ENCODE data around the gene MR1. TPM values are rescaled to one million over a fixed set of nuclear protein-coding genes. Genes with fewer than 3 reads are reported as not detected.

The MR1 gene
- polyA plus RNA-seq, 1 donor from 2014 or later = 28.3 TPM

DNA sequence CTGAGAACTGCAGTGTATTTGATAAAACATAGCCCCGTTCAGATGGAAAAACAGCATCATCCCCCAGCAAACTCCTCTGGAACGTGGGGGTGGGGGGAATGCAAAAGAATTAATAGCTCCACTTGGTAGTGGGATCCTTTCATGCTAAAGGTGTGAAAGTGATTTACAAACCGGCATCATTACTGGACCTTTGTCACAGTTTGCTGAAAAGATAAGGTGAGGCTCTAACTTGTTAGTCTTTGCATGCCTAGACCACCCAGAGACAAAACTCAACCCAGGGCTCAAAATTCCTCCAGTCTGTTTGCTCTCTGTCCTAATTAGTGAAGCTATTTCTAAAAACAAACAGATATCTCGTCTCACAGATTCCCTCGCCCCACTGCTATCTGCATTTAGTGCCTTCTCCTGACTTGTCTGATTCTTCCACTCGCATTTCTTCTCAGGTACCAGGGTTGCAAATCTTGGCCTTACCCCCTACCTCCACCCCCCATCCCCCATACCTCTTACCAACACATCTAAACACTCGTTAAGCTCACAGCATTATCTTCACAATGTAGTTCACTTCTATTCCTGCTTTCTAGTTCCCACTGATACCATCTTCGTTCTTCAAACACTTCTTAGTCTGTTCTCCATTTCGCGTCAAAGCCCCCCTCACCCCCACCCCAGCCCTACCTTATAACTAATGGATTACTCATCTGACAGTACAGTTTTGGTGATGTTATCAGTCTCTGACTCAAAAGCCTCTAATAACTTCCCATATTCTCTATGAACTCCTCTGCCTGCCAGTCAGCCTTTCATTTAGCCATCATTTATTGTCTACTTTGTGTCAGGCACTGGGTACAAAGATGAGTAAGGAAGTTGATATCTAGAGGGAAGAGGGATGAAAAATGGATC is 66.5 kb downstream of the MR1 start:
- Mint-ChIP-seq H3K27ac (no peak overlapping the region), H3K4me1 (peaks cover 33 to 44% (median 37%) of the 10 kb centered on the region in 3 donors), H3K27me3 (no peaks in the 10 kb centered on the region), H3K36me3 (peaks cover 4% of the 10 kb centered on the region), H3K4me3 (peak overlapping the region in 3 of 4 donors; percentile 11 to 58 (median 43)), H3K9me3 (no peaks in the 10 kb centered on the region)

DNA sequence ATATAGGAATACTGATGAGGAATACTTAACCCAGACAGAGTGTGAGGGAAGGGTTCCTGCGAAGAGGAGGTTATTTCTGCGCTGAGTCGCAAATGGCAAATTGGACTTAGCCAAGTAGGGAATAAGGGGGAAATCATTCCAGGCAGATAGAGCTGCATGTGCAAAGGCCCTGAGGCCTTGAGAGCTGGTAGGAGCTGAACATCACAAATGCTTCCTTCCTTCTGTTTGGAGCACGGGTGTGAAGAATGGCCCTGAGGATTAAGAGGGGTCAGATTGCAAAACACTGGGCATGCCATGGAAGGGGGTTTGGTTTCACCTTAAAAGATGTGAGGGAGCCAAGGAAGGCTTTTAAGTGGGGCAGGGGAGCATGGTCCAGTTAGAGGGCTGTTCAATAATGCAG is 67.2 kb downstream of the MR1 start:
- Mint-ChIP-seq H3K4me1 (peaks cover 36 to 45% (median 37%) of the 10 kb centered on the region in 3 donors), H3K27me3 (no peaks in the 10 kb centered on the region), H3K4me3 (peak overlapping the region in 1 of 4 donors; percentile 5), H3K36me3 (peaks cover 2% of the 10 kb centered on the region), H3K27ac (peak overlapping the region in 1 of 3 donors; percentile 31), H3K9me3 (no peaks in the 10 kb centered on the region)

DNA sequence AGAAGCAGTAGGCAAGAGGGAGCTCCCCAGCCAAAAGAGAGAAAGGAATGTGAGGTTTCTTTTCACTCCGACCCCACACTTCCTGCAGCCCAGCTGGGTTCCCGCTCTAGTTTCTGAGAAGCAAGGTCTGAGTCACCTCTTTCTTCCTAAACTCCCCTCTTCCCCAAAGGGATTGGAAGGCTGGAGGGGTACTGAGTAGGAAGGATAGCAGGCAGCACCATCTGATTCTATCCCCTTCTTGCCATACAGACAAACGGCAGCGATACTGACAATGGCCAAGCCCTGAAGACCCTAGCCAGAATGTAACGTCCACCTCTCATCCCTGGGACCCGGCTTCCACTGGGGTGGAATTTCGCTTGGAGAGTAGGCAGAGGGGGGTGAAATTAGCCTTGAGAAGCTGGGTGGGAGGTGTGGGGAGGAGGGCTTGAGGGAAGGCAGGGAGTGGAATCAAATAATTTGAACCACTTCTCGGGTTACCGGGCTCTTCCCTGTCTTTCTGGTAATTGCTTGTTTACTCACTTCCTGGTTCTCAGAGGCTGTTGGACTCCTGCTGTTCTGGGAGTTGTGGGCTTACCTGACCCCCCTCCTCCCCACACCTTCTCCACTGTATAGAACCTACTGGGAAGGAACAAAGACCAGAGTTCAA is 67.9 kb downstream of the MR1 start:
- peaks cover 2% of the 10 kb centered on the region for H3K36me3 Mint-ChIP-seq
- no peak overlapping the region for H3K4me3 Mint-ChIP-seq

DNA sequence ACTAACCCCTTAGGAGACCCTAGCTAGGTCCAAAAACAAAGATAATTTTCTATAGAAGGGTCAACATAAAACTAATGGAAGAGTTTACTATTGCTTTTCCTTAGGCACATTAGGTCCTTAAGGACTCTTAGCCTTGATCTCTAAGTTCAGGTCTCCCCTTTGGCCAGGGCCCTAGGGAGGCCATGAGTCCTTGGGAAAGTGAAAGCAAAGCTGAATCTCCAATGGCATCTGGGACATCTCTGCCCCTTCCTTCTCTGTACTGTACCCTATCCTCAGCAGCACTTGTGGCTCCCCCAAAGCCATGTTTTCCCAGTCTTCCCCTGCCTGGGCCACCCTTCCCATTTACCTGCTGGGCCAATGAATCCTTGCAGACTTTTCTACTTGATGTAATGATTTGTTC is 69.1 kb downstream of the MR1 start:
- H3K27me3 Mint-ChIP-seq = no peaks in the 10 kb centered on the region
- peaks cover 39 to 46% (median 46%) of the 10 kb centered on the region in 3 donors for H3K4me1 Mint-ChIP-seq
- H3K4me3 Mint-ChIP-seq = peak overlapping the region in 1 of 4 donors; percentile 84
- H3K9me3 Mint-ChIP-seq = no peaks in the 10 kb centered on the region
- H3K27ac Mint-ChIP-seq = peak overlapping the region in 1 of 3 donors; percentile 92
- H3K36me3 Mint-ChIP-seq = peaks cover 2% of the 10 kb centered on the region

More for the DNA sequence above, 67.9 kb downstream of the MR1 start:
- Mint-ChIP-seq H3K27me3 (no peaks in the 10 kb centered on the region), H3K4me1 (peaks cover 38 to 44% (median 39%) of the 10 kb centered on the region in 3 donors), H3K27ac (peak overlapping the region in 1 of 3 donors; percentile 58), H3K9me3 (no peaks in the 10 kb centered on the region)

DNA sequence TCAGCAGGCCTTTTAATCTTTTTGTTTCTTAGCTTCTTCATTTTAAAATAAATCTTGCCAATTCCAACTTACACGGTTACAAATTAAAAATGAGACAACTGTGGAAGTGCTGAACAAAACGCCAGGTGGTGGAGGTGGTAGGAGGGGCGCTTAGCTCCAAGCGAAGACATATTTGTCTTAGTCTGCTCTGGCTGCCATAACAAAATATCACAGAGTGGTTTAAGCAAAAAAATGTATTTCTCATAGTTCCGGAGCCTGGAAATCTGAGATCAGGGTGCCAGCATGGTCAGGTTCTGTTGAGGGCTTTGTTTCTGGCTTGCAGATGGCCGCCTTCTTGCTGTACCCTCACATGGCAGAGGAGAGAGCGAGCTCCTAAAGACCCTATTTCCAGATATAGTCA is 69.6 kb downstream of the MR1 start:
- Mint-ChIP-seq H3K27me3 (no peaks in the 10 kb centered on the region), H3K36me3 (peaks cover 2% of the 10 kb centered on the region), H3K9me3 (no peaks in the 10 kb centered on the region), H3K4me1 (peaks cover 36 to 43% (median 41%) of the 10 kb centered on the region in 3 donors), H3K27ac (peak overlapping the region in 1 of 3 donors; percentile 92), H3K4me3 (peak overlapping the region in 1 of 4 donors; percentile 84)

DNA sequence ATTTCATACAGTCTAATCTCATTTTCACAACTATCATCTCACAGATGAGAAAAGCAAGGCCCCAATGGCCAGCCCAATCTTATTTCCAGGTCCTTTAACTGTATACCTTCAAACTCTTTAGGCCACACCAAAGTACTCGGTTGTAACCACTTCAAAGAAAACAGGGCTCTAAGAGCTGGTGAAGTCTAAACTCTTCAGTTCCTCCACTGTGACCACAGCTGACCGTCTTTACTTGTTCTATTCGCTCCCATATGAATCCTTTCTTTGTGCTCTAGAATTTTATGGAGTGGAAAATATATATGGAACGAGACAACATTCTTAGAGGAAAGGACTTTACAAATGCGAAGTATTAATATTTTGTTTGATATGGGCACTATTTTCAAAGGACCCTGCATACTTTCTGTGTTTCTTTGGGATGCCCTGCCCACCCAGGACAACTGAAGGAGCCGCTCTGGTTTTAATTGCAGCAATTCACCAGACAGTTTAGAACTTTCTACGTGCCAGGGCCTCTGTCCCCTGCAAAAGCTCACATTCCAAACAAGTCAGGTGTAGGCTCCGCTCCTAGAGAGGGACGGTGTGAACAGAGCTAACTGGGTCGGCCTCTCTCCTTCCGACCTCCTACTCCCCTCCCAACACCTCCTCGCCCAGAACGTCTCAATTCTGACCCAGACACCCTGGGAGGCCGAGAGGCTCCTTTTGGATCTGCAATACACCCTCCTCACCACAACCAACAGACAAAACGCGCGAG is 70.4 kb downstream of the MR1 start:
- H3K36me3 Mint-ChIP-seq = peaks cover 2% of the 10 kb centered on the region
- no peaks in the 10 kb centered on the region for H3K27me3 Mint-ChIP-seq
- H3K4me3 Mint-ChIP-seq = peak overlapping the region; percentile 84 to 92 (median 86)
- peaks cover 34 to 37% (median 36%) of the 10 kb centered on the region in 3 donors for H3K4me1 Mint-ChIP-seq
- no peaks in the 10 kb centered on the region for H3K9me3 Mint-ChIP-seq
- H3K27ac Mint-ChIP-seq = peak overlapping the region; percentile 92 to 96 (median 95)

DNA sequence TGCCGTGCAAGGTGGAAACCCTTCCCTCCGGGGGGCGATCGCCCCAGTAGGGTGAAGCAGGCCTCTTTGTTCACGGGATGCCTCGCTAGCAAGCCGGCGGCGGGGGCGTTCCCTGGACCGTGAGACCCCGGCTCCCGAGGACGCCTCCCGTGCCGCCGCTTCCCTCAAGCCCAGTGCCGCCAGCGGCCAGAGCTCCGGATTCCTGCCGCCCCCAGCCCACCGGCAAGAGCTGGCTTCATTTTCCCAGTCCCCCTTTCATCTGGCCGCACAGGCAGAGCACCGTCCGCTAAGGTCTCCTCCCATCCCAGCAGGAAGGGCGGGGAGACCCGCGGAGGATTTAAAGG is 71.0 kb downstream of the MR1 start:
- Mint-ChIP-seq H3K4me1 (peaks cover 29 to 32% (median 31%) of the 10 kb centered on the region in 3 donors), H3K4me3 (peak overlapping the region; percentile 84 to 92 (median 86)), H3K27ac (peak overlapping the region; percentile 92 to 96 (median 95)), H3K9me3 (no peaks in the 10 kb centered on the region), H3K27me3 (no peaks in the 10 kb centered on the region), H3K36me3 (peaks cover 2% of the 10 kb centered on the region)

DNA sequence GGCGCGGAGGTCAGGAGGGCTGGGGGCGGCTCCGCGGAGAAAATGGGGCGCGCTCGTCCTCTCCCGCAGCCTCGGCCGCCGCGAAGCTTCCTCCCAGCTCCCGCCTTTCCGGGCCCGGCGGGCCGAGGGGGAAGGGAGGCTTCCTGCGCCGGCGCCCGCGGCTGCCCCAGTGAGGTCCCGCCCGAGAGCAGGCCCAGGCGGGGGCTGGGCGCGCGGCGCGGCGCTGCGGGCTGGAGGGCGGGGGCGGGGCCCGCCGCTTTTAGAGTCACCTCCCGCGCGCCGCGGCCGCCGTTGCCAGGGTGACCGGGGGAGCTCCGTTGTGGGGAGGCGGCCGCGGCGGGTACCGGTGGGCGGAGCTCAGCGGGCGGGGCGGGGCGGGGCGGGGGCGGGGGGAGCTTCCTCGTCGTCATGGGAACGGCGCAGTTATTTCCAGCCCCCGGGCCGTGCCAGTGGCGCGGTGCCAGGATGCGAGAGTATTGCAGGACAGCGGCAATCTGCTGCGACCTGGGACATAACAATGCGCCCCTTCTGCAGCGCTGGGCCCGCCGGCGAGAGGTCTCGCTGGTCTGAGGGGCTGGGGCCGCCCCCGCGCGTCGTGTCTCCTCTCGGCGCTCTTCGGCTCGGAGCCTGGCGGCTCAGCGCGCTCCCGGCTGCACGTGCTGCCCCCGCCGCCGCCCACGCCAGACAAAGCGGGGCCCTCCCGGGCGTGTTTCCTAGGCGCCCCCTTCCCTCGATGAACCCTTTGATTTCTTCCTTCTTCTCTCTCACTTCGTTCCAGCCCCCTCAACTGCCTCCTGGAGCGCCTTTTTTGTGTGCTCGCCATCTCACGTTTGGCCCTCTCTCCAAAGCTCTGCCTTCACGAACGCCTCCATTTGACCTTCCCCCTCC is 71.6 kb downstream of the MR1 start:
- no peaks in the 10 kb centered on the region for H3K27me3 Mint-ChIP-seq
- H3K27ac Mint-ChIP-seq = peak overlapping the region; percentile 43 to 94 (median 86)

DNA sequence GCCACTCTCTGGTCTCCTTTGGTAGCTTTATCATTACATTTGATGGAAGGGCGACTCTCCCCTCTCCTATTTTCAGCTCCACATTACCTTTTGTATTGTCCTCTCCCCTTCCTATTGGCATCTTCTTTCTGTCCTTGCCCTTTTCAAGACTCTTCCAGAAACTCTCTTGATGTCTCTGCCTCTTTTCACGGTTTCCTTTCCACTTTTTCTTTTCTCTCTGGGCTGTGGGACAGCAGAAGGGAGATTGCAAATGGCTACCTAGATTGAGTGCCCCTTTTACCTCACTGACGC is 72.2 kb downstream of the MR1 start:
- peak overlapping the region; percentile 43 to 94 (median 86) for H3K27ac Mint-ChIP-seq
- H3K9me3 Mint-ChIP-seq = no peaks in the 10 kb centered on the region
- no peaks in the 10 kb centered on the region for H3K27me3 Mint-ChIP-seq
- peaks cover 2% of the 10 kb centered on the region for H3K36me3 Mint-ChIP-seq
- H3K4me3 Mint-ChIP-seq = peak overlapping the region; percentile 83 to 94 (median 88)
- peaks cover 24 to 27% (median 24%) of the 10 kb centered on the region in 3 donors for H3K4me1 Mint-ChIP-seq

More for the DNA sequence above, 71.6 kb downstream of the MR1 start:
- Mint-ChIP-seq H3K4me1 (peaks cover 25 to 29% (median 28%) of the 10 kb centered on the region in 3 donors), H3K4me3 (peak overlapping the region; percentile 84 to 94 (median 90)), H3K9me3 (no peaks in the 10 kb centered on the region), H3K36me3 (peaks cover 2% of the 10 kb centered on the region)

DNA sequence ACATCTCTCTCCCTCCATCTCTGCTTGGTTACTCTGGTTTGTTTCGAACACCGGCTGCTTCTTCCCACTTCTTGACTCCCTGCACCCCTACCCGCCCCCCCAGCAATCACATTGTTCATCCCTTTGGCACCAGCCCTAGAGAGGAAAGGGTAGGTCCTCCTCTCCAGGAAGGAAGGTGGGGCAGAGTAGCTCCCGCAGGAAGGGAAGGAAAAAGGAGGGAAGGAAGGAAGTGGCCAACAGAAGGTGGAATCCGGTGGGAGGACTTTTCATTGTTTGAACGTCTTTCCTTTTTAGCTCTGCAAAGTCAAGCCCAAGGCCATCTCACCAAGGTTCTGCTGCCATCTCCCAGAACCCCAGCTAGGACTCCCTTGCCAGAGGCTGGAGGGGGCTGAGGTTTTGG is 72.7 kb downstream of the MR1 start:
- Mint-ChIP-seq H3K36me3 (peaks cover 2% of the 10 kb centered on the region), H3K27me3 (no peaks in the 10 kb centered on the region), H3K4me1 (peaks cover 24 to 26% (median 25%) of the 10 kb centered on the region in 3 donors), H3K9me3 (no peaks in the 10 kb centered on the region), H3K4me3 (peak overlapping the region in 3 of 4 donors; percentile 83 to 94 (median 87)), H3K27ac (peak overlapping the region in 2 of 3 donors; percentile 43 to 94)

DNA sequence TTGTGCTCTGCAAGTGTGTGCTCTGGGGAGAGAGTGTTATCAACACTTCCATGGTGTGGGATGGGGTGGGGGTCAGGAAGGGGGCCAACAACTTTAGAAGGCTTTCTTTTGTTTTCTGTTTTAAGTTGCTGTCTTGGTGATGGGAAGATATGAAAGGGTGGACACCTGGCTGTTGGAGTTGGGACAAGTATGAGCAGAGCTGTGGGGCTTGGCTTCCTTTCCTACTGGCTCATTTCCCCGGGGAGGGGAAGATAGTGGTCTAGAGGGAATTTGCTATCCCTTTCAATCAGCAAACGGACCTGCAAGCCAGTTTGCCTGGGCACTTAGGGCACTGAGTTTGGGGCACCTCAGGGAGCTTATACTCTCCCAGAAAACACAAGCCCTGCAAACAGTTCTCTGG is 73.9 kb downstream of the MR1 start:
- Mint-ChIP-seq H3K4me3 (peak overlapping the region in 1 of 4 donors; percentile 87), H3K27ac (peak overlapping the region in 1 of 3 donors; percentile 94), H3K9me3 (no peaks in the 10 kb centered on the region), H3K4me1 (peaks cover 26 to 36% (median 35%) of the 10 kb centered on the region in 3 donors), H3K36me3 (peaks cover 2% of the 10 kb centered on the region), H3K27me3 (peaks cover 3% of the 10 kb centered on the region)

DNA sequence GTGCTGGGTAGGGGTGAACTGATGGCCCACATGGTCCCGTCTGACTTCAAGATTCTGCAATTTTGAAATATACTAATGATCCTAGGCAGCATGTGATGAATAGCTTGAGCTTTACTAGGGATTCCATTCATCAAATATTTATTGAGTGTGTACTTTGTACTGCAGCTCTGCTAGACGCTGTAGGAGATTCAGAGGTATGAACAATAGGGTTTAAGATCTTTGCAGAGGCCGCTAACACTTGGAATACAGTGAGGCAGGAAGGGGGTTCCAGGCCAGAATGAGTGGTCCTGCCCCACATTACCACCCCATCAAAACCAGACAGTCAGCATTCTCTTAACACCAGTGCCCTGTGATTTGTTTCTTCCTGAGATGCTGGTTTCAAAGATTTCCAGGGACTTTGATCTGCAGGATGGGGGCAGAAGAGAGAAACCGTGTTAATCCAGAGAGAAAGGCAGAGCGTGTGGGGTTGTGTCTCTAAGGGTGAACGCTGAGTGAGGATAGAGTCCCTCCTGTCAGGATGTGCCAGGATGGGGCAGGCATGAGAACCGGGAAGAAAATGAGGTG is 74.6 kb downstream of the MR1 start:
- Mint-ChIP-seq H3K27ac (peak overlapping the region in 1 of 3 donors; percentile 94), H3K27me3 (peaks cover 3% of the 10 kb centered on the region), H3K36me3 (no peaks in the 10 kb centered on the region), H3K4me1 (peaks cover 26 to 41% (median 33%) of the 10 kb centered on the region in 3 donors), H3K4me3 (peak overlapping the region in 2 of 4 donors; percentile 34 to 87), H3K9me3 (no peaks in the 10 kb centered on the region)

DNA sequence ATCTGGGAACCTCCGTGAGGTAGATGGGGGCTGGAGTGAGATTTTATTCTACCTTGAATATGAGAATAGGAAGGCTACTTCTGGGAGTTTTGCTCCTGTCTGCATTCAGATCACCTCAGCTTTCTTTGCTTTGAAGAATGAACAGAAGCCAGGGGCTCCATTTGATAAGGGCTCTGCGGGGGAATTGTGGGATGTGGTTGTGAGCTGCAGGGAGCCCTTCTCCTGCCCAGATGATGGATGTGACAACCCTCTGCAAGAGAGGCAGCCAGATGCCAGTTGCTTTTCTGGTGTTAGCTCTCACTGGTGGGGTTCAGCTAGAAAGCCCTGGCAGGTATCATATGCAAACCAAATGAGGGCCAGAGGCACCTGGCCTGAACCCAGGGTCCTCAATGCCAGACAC is 76.2 kb downstream of the MR1 start:
- no peaks in the 10 kb centered on the region for H3K9me3 Mint-ChIP-seq
- no peaks in the 10 kb centered on the region for H3K36me3 Mint-ChIP-seq
- no peak overlapping the region for H3K4me3 Mint-ChIP-seq
- peaks cover 3% of the 10 kb centered on the region for H3K27me3 Mint-ChIP-seq
- peak overlapping the region in 1 of 3 donors; percentile 19 for H3K27ac Mint-ChIP-seq
- H3K4me1 Mint-ChIP-seq = peaks cover 20 to 37% (median 23%) of the 10 kb centered on the region in 3 donors

Data from IgD-negative memory B cell (primary cell).